ENCODE measurements around the gene RTKN.

RTKN gene

GRCh38 chr2:74381751-74382150 lies 60.0 kb downstream of the RTKN start:
- in situ Hi-C loops (cut with HindIII; ENCODE audit: low sequenced_read_pairs): no loop called here

- in situ Hi-C loops (cut with HindIII; ENCODE audit: low sequenced_read_pairs): no loop called here
These were observed 61.6 kb downstream of the RTKN start, which contains the start of gene DCTN1 for GRCh38 chr2:74379851-74380789. TSS of gene DCTN1 (minus strand) at chr2:74380311. CDS start at chr2:74380037, 274 bp downstream.

GRCh38 chr2:74378007-74378406 lies 63.7 kb downstream of the RTKN start:
- in situ Hi-C loops (cut with HindIII; ENCODE audit: low sequenced_read_pairs): no loop called here

- in situ Hi-C loops (cut with HindIII; ENCODE audit: low sequenced_read_pairs): no loop called here
These were observed 65.9 kb downstream of the RTKN start for GRCh38 chr2:74375838-74376237.

Data from DLD1 (cell line).